GM12878 (cell line): ENCODE results near the gene PLA2G4A.

Experiments used
- BACH1 ChIP-seq: fragments of 450-650 bp; IDR thresholded peaks from 2 replicates; pipeline ENCODE4 v1.6.1; 2017; ENCODE audit warnings: mild to moderate bottlenecking, borderline replicate concordance
- CHD1 ChIP-seq: IDR thresholded peaks from 2 replicates; pipeline ENCODE4 v1.6.1; 2012; ENCODE audit warnings: low read depth, low read length, improper control_type of control experiment
- CTCF ChIP-seq, 3 experiments: IDR thresholded peaks in 2 of 3; conservative IDR thresholded peaks in 1 of 3; 2 replicates each; pipeline ENCODE4 v1.5.1; 2011; ENCODE audit warnings: low read depth in 3 of 3, low read length in 3 of 3, mild to moderate bottlenecking in 3 of 3, control low read depth in 2 of 3, moderate library complexity in 2 of 3, inconsistent platforms in 1 of 3, mixed read lengths in 1 of 3; ENCODE audit not compliant: control insufficient read depth in 2 of 3, insufficient read depth in 1 of 3; ENCODE audit errors: extremely low read depth in 1 of 3
- ESRRA ChIP-seq: IDR thresholded peaks from 2 replicates; pipeline ENCODE4 v1.6.1; 2012; ENCODE audit warnings: mild to moderate bottlenecking, low read length, improper control_type of control experiment
- JUNB ChIP-seq: IDR thresholded peaks from 2 replicates; pipeline ENCODE4 v1.6.1; 2016; ENCODE audit warnings: antibody characterized with exemption, mild to moderate bottlenecking
- MYC ChIP-seq: IDR thresholded peaks from 2 replicates; pipeline ENCODE4 v1.6.1; 2011; ENCODE audit warnings: mild to moderate bottlenecking, low read length, moderate library complexity, inconsistent platforms; ENCODE audit not compliant: insufficient read depth, insufficient replicate concordance, insufficient read length, severe bottlenecking
- NR2C2 ChIP-seq: IDR thresholded peaks from 2 replicates; pipeline ENCODE4 v1.6.1; 2011; ENCODE audit warnings: borderline replicate concordance, low read depth; ENCODE audit not compliant: control insufficient read depth, insufficient read length
- POLR2A ChIP-seq: IDR thresholded peaks from 2 replicates; pipeline ENCODE4 v1.6.1; 2011; ENCODE audit warnings: low read depth, mild to moderate bottlenecking, low read length
- POLR2AphosphoS5 ChIP-seq: IDR thresholded peaks from 2 replicates; pipeline ENCODE4 v1.6.1; 2011; ENCODE audit warnings: mild to moderate bottlenecking, low read length, inconsistent platforms
- SRF ChIP-seq, 2 experiments: IDR thresholded peaks; 2 replicates each; pipeline ENCODE4 v1.6.1; 2011; ENCODE audit warnings: low read depth in 2 of 2, low read length in 2 of 2, mild to moderate bottlenecking in 1 of 2, moderate library complexity in 1 of 2
- ZBTB4 ChIP-seq: fragments of 450-650 bp; formaldehyde crosslinking; IDR thresholded peaks from 2 replicates; pipeline ENCODE4 v1.4.0; 2022; ENCODE audit warnings: mild to moderate bottlenecking, moderate library complexity
- TF ChIP-seq, protein P1 (sequence below): fragments of 450-650 bp; formaldehyde crosslinking; IDR thresholded peaks from 2 replicates; pipeline ENCODE4 v1.5.0; 2022; ENCODE audit warnings: mild to moderate bottlenecking, missing genetic modification characterization
- TF ChIP-seq, protein P2 (sequence below): IDR thresholded peaks from 2 replicates; pipeline ENCODE4 v1.6.1; 2012; ENCODE audit warnings: low read depth, low read length, improper control_type of control experiment

- TF ChIP-seq MYC (no peak), NR2C2 (no peak), POLR2A (no peak), CTCF (IDR thresholded peaks at IDR 0.05 in 2 of 3, conservative IDR thresholded peaks at IDR 0.05 in 1 of 3; ENCODE audit: control insufficient read depth in 2 of 3, extremely low read depth in 1 of 3, insufficient read depth in 1 of 3, low read depth in 3 of 3, low read length in 3 of 3) (no peak), BACH1 (no peak), JUNB (no peak), ZBTB4 (CRISPR knock-in tag) (no peak), ESRRA (no peak), CHD1 (no peak), POLR2AphosphoS5 (no peak), SRF (IDR thresholded peaks at IDR 0.05; ENCODE audit: low read depth in 2 of 2, low read length in 2 of 2) (no peak)
- TF ChIP-seq, protein P1, sequence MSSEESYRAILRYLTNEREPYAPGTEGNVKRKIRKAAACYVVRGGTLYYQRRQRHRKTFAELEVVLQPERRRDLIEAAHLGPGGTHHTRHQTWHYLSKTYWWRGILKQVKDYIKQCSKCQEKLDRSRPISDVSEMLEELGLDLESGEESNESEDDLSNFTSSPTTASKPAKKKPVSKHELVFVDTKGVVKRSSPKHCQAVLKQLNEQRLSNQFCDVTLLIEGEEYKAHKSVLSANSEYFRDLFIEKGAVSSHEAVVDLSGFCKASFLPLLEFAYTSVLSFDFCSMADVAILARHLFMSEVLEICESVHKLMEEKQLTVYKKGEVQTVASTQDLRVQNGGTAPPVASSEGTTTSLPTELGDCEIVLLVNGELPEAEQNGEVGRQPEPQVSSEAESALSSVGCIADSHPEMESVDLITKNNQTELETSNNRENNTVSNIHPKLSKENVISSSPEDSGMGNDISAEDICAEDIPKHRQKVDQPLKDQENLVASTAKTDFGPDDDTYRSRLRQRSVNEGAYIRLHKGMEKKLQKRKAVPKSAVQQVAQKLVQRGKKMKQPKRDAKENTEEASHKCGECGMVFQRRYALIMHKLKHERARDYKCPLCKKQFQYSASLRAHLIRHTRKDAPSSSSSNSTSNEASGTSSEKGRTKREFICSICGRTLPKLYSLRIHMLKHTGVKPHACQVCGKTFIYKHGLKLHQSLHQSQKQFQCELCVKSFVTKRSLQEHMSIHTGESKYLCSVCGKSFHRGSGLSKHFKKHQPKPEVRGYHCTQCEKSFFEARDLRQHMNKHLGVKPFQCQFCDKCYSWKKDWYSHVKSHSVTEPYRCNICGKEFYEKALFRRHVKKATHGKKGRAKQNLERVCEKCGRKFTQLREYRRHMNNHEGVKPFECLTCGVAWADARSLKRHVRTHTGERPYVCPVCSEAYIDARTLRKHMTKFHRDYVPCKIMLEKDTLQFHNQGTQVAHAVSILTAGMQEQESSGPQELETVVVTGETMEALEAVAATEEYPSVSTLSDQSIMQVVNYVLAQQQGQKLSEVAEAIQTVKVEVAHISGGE (CRISPR knock-in tag): no peak
- TF ChIP-seq, protein P2, sequence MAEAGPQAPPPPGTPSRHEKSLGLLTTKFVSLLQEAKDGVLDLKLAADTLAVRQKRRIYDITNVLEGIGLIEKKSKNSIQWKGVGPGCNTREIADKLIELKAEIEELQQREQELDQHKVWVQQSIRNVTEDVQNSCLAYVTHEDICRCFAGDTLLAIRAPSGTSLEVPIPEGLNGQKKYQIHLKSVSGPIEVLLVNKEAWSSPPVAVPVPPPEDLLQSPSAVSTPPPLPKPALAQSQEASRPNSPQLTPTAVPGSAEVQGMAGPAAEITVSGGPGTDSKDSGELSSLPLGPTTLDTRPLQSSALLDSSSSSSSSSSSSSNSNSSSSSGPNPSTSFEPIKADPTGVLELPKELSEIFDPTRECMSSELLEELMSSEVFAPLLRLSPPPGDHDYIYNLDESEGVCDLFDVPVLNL: no peak
Measured at GRCh38 chr1:186843226-186843625, 14.5 kb downstream of the PLA2G4A start.
